Stomach (tissue), 4 donors: Measurements from ENCODE around the gene DDC.

ENCODE experiments used
- CTCF ChIP-seq, 7 experiments: fragments of 450-650 bp in 4 of 7; fragments of 200-600 bp in 3 of 7; sonication (generic) in 3 of 7; IDR thresholded peaks; one replicate each; pipeline ENCODE4 v1.5.1; 2016 to 2019; ENCODE audit warnings: antibody characterized with exemption in 7 of 7, control low read depth in 2 of 7, mild to moderate bottlenecking in 1 of 7
- EP300 ChIP-seq: sonication (generic); formaldehyde crosslinking; IDR thresholded peaks from one replicate; pipeline ENCODE4 v1.6.1; 2017; ENCODE audit warnings: antibody characterized with exemption
- POLR2A ChIP-seq, 4 donors: fragments of 450-650 bp; IDR thresholded peaks; one replicate each; pipeline ENCODE4 v1.6.1; 2016; ENCODE audit warnings: antibody characterized with exemption in 4 of 4, control low read depth in 2 of 4, mild to moderate bottlenecking in 1 of 4, moderate library complexity in 1 of 4
- POLR2AphosphoS5 ChIP-seq, 3 donors: sonication (generic); formaldehyde crosslinking; IDR thresholded peaks; one replicate each; pipeline ENCODE4 v1.6.1; 2016; ENCODE audit warnings: antibody characterized with exemption in 3 of 3

GRCh38 chr7:50595491-50596102 lies 30.4 kb upstream of the DDC start:
- TF ChIP-seq CTCF (IDR thresholded peaks at IDR 0.05) (peak in 4 of 7 experiments; percentile 29 to 33 (median 31)), POLR2A (IDR thresholded peaks at IDR 0.05) (no peak), EP300 (no peak), POLR2AphosphoS5 (IDR thresholded peaks at IDR 0.05) (no peak)
